GM03348 (cell line): ENCODE measurements around the gene EMC8.
"Not testable (repeated sequence)": the region's sequence is repeated elsewhere in the genome, so short reads cannot be mapped to it uniquely, and the experiment has no call there.

Source experiments
- DNase-seq: peaks from one replicate; pipeline ENCODE4 v3.0.0; 2012; ENCODE audit warnings: low spot score

EMC8 gene

DNA sequence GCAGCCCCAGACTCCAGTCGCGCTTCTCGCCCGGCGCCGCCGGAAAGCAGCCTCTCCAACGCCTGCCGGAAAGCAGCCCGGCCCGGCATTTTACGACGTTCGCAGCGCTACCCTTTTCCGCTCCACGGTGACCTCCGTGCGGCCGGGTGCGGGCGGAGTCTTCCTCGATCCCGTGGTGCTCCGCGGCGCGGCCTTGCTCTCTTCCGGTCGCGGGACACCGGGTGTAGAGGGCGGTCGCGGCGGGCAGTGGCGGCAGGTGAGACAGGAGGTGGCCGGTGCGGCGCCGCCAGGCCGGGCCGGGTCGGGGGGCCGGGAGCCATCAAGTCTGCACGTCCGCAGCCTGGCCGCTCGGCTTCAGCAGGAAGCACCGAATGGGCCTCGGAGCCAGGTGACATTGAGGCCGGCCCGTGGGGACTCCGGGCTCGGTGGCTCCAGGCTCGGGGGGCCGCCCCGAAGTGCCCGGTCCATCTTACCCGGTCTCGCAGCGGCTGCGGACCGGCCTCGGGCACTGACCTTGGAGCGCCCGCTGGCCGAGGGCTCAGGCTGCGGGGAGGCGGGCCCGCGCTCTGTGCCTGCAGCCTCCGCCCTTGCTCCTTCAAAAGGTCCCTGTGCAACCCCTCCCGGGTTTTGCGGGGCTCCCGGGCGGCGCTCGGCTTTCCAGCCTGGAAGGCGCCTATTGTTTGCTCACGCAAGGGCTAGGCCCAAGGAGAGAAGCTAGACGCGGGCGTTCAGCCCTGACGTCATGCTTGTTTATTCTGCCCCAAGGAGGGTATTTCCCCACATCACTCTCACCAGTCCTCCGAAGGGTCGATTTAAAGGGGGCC lies at the start of gene EMC8, which contains the start of gene COX4I1:
Gene EMC8 (minus strand): TSS at position 48 of the 824 bp plus-strand sequence. CDS start 249 bp downstream, outside the sequence.
Gene COX4I1 (plus strand): TSS at position 199 of the 824 bp plus-strand sequence. CDS start 1,511 bp downstream, outside the sequence.
- peak; percentile 98 for DNase-seq

DNA sequence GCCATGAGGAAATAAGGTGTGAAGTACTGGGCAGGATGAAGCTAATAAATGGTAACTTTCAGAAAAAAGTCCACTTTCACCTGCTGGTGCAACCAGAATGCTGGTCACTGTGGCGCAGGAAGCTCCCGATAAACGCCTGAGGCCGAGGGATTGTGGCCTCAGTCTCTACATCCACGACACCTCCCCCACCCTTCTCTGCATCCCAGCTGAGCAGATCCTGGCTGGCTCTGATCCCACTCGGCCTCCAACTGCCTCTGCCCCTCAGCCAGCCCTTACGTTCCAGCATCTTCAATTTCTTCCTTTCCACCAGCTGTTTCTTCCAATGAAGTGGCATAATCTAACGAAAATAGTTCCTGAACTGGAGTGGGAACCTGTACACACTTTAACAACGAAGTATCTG lies 49.6 kb upstream of the EMC8 start:
- no peak for DNase-seq

DNA sequence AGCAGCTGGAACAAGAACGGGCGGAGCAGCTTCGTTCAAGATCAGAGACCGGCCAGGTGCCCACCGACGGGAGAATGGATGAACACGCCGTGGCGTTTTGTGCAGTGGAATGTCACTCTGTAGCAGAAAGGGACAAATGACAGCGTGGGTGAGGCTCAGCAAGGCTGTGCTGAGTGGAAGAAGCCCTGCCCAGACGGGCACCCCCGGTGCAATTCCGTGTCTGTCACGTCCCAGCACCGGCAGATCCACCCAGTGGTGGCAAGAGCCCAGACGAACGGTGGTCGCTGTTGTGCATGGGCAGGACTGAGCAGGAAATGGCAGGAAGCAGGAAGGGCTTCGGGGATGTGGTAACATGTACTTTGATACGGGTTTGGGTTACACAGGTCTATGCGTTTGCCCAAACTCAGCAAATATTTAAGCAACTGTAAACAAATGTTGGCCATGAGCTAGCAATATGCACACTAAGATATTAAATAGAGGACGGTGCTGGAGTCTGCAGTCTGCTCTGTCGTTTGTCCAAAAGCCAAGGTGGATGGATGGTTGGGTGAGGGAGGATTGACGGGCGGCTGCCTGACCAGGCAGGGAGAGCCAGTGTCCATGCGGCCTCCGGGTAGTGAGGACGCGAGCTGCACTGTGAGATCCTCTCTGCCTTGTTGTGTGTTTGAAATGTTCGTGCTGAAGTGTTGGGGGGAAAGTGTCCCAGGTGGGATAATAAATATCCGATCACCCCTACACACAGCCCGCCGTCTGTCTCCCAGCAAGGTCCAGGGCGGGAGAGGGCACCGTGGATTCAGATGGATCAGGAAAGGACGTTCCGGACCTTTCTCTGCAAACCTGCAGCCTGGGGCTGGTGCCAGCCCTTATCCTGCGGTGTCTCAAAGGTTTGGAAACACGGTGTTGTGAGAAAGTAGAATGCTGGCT lies 48.6 kb upstream of the EMC8 start:
- DNase-seq, result no peak

GRCh38 chr16:85847036-85847435 lies 47.7 kb upstream of the EMC8 start:
- DNase-seq, result no peak

GRCh38 chr16:85846461-85846860 lies 47.1 kb upstream of the EMC8 start:
- no peak for DNase-seq

GRCh38 chr16:85845266-85845665 lies 45.9 kb upstream of the EMC8 start:
- DNase-seq, result no peak

DNA sequence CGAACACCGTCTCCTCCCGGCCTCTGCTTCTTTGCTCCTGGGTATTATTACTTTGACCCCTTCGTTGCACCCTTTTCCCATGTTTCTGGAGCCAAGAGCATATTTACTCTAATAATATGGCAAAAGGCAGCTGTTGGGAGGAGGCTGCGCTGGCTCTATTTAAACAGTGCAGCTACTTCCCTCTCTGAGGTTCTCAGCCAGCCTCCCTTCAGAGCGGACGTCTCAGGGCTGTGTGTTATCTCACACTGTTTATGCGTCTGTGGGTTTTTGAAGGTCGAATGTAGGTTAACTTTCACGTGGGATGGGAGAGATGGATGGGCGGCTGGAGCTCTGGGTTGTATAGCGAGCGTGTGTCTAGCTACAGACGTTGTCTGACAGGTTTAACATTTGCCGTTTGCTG lies 45.4 kb upstream of the EMC8 start:
- no peak for DNase-seq

GRCh38 chr16:85844169-85844481 lies 44.8 kb upstream of the EMC8 start:
- DNase-seq, result no peak

GRCh38 chr16:85843471-85844168 lies 44.3 kb upstream of the EMC8 start:
- DNase-seq, result no peak

DNA sequence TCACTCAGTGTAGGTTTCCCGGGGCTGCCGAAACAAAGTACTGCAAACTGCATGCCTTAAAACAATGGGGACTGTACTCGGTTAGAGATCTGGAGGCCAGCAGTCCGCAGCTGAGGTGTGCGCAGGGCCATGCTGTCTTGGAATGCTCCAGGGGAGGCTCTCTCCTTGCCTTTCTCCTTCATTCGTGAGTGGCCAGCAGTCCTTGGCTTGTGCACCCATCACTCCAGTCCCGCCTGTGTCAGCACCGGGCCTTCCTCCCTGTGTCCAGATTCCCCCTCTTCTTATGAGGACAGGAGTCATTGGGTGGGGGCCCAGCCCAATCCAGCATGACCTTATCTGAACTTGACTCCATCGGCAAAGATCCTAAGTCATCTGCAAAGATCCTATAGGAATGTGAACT lies 43.5 kb upstream of the EMC8 start:
- DNase-seq, result no peak

DNA sequence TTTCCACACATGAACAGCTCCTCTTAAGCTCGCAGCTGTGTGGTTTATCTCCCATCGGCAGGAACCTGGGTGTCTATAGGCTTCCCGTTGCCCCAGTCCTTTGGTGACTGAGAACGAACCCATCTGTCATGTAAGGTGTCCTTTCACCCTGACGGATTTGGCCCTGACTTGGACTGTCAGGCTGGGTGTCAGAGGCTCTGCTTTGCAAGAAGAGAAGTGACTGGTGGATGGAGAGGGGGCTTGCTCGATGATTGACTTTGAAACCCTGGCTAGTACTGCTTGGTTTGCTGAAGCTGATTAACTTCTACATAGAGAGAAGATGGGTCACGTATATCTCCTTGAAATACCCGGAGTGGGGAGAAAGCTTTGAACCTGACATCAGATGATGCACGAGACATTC lies 43.1 kb upstream of the EMC8 start:
- DNase-seq, result no peak

DNA sequence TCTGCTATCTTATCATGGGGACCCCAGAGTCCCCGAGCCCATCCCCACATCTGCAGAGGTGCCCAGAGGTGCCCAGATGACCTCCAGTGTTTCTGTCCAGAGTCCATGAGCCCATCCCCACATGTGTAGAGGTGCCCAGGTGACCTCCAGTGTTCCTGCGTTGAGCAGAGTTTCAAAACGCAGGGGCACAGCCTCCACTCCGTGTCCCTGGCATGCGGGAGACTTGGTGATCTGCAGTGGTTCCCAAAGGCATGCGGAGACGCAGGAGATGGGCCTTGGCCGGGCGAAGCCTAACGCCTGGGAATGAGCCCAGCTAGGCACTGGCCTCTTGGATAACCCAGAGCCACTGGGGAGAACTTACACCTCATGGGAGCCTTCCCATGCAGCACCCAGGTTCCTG lies 41.5 kb upstream of the EMC8 start:
- no peak for DNase-seq

DNA sequence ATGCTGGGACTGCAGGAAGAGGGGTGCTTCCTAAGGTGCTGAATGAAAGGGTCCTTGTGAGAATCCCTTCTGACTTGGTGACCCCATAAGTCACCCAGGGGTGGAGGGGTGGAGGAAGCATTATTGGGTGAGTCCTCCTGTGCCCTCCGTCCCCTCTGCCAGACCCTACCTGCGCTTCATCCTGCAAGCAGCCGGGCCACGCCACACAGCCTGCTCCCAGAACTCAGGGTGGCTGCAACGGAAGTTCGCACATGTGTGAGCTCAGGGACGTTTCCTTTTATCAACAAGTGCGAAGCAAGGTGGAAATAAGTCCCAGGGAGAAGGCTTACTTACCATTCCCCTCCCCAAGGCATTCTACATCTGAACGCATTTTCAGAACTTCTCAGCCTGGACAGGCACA lies 41.1 kb upstream of the EMC8 start:
- DNase-seq, result no peak

GRCh38 chr16:85839681-85840240 lies 40.4 kb upstream of the EMC8 start:
- no peak for DNase-seq

DNA sequence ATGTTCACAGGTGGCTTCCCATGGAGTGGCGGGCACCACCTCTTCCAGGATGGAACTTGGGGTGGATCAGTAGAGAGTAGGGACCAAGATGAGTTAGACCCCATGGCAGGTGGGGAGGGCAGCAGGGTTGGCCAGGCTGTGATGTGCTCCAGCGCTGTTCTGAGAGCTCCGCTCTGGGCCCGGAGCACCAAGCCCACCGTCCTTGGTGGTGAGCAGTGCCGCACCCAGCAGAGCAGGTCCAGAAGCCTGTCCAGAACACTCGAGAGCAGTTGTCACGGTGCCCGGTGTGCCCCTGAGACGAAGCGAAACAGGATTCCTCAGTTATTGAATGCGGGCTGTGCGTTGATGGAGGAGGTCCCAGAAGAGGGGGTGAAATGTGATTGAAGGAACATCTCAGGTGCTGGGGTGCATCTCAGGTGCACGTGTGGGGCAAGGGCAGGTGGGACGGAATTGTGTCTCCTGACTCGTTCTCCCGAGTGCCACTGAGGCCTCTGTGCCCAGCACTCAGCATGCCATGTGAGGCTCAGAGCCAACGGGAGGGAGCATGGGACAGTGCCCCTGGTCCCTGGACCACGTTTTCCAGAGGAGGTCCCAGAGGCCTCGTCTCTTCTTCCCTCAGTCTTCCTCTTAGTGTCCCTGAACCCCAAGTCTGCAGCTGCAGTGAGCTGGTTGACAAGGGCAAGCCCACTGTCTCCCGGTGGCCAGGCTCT lies 39.7 kb upstream of the EMC8 start:
- no peak for DNase-seq

- DNase-seq, result no peak
Observed at GRCh38 chr16:85838381-85838780, 39.0 kb upstream of the EMC8 start.

DNA sequence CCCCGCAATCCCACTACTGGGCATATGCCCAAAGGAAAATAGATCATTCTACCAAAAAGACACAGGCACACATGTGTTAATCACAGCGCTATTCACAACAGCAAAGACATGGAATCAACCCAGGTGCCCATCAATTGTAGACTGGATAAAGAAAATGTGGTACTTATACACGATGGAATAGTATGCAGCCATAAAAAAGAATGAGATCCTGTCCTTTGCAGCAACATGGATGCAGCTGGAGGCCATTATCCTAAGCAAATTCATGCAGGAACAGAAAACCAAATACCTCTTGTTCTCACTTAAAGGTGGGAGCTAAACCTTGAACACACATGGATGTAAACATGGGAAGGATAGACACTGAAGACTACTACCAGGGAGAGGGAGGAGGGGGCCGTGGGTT lies 38.3 kb upstream of the EMC8 start:
- DNase-seq, result not testable (repeated sequence)

DNA sequence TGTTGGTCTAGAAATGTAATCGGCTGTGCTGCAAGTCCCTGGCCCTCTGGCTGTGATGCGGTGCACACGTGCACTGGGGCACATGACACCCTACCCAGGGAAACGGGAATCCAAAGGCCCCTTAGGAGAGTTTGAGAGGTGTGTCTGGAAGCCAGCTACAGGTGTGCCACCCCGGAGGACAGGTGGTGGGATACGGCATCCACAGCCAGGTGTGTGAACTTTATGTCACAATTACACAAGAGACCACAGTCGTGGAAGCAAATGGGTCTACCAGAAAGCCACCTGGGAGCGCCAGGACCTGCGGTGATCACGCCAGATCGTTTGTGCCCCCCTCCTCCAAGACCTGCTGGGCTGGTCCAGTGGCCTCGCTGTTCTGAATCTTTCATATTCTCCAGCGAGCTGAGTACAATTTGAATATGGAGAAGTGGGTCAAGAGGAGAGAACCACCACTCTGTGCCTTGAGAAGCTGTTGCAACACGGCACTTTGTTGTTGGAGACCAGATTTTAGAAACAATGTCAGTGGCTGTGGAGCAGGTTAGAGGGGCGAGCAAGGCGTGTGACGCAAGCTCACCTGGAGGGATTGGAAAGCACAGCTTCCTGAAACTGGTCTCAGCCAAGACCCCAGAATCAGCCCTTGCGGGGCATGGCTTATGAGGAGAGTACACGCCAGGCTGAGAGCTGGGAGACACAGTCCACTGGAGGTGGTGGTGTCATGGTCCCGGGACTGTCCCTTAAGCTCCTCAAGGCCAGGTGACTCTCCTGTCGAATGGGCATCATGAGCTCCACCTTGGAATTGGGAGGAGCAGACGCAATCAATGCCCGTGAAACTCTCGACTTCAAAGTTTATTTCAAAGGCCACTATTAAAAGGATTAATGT lies 37.6 kb upstream of the EMC8 start:
- DNase-seq, result no peak

DNA sequence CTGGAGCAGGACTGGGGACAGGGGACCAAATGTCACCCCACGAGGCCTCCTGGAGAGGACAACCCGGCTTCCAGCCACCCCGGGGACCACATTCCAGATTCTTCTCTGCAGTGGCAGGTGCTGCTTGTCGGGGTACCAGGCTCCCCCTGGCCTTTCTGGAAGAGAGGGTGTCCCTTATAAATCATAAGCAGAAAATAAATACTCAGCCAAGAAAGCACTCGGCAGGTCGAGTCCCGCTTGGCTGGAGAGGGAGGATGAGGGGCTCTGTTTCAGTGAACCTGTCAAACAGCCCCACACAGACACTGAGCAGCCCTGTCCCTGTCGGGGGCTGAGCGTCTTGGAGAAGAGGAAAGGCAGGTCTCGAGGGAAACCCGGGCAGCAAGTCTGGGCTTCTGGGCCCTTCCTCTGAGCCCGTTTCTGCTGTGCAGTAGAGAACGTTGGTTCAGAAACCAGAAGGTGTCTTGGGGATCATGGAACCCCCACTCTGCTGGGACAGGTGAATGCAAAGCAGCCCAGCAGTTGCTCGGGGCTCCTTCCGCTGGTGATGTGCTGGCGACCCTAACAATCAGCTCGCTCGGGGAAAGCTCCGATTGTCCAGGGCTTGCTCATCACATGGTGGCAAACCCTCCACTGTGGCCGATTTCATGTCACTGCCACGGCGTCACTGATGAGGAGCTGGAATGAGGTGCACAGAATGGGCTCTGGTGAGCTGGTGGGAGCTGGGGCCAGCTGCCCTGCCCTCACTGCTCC lies 36.8 kb upstream of the EMC8 start:
- no peak for DNase-seq

GRCh38 chr16:85835227-85835751 lies 35.9 kb upstream of the EMC8 start:
- no peak for DNase-seq
